Upper lobe of left lung (tissue), 6 donors: Measurements from ENCODE around the gene SIL1. TPM values are rescaled to one million over a fixed set of nuclear protein-coding genes. Genes with fewer than 3 reads are reported as not detected.

Experiments used
- ATAC-seq, 2 donors: fragments of 200-7000 bp; cut with Tn5 transposase; one replicate each; pipeline ENCODE4 v1.9.1; 2022; ENCODE audit warnings: mild to moderate bottlenecking in 2 of 2, moderate library complexity in 2 of 2; ENCODE audit not compliant: low FRiP score in 2 of 2
- DNase-seq, 2 donors: peaks; one replicate each; pipeline ENCODE4 v3.0.0-alpha.2; 2019 to 2020
- H3K27ac ChIP-seq, 4 donors: fragments of 200-600 bp; sonication (generic); one replicate each; pipeline ENCODE4 v1.5.1; 2016 to 2019
- H3K27me3 ChIP-seq, 4 donors: fragments of 200-600 bp; sonication (generic); one replicate each; pipeline ENCODE4 v1.5.1; 2017 to 2019
- H3K36me3 ChIP-seq, 4 donors: fragments of 200-600 bp; sonication (generic); one replicate each; pipeline ENCODE4 v1.5.1; 2016 to 2019
- H3K4me1 ChIP-seq, 4 donors: fragments of 200-600 bp; sonication (generic); one replicate each; pipeline ENCODE4 v1.5.1; 2018 to 2019
- H3K4me3 ChIP-seq, 4 donors: fragments of 200-600 bp; sonication (generic); one replicate each; pipeline ENCODE4 v1.5.1; 2017 to 2019; ENCODE audit warnings: mild to moderate bottlenecking in 2 of 4, moderate library complexity in 1 of 4
- H3K9me3 ChIP-seq, 4 donors: fragments of 200-600 bp; sonication (generic); one replicate each; pipeline ENCODE4 v1.5.1; 2018 to 2019
- CTCF ChIP-seq, 6 experiments: fragments of 450-650 bp in 4 of 6; fragments of 200-600 bp in 2 of 6; sonication (generic) in 2 of 6; IDR thresholded peaks; one replicate each; pipeline ENCODE4 v1.5.1; 2016 to 2019; ENCODE audit warnings: antibody characterized with exemption in 6 of 6
- EP300 ChIP-seq, 4 donors: sonication (generic); formaldehyde crosslinking; IDR thresholded peaks; one replicate each; pipeline ENCODE4 v1.5.1; 2017; ENCODE audit warnings: antibody characterized with exemption in 4 of 4, control low read depth in 2 of 4
- POLR2A ChIP-seq, 4 donors: fragments of 450-650 bp; IDR thresholded peaks; one replicate each; pipeline ENCODE4 v1.5.1; 2016 to 2017; ENCODE audit warnings: antibody characterized with exemption in 4 of 4, mild to moderate bottlenecking in 2 of 4
- POLR2AphosphoS5 ChIP-seq, 2 donors: sonication (generic); formaldehyde crosslinking; IDR thresholded peaks; one replicate each; pipeline ENCODE4 v1.5.1; 2017; ENCODE audit warnings: antibody characterized with exemption in 2 of 2
- WGBS, 2 donors: methylation state at CpG; one replicate each; pipeline ENCODE4 v1.1.5; 2017 to 2018; 5-methylcytosine and 5-hydroxymethylcytosine counted together
- total RNA-seq, 6 donors: library from RNA; depleted of rRNA in 4 of 6; stranded (reverse); fragments of >200 nt in 4 of 6; gene quantifications; one replicate each; pipeline versions ENCODE4 v1.1.0 to v1.2.1, GENCODE V29; 2016 to 2021
- donor health status: DM: no; HTN: no; CAD: no; lungs with moderate emphysema.
- donor health status: DM: no; HTN: yes; CAD: no; lungs with severe emphysema.

The SIL1 gene
- total RNA-seq, 6 donors from 2014 or later = 30.2 to 83.8 (median 51.2) TPM

DNA sequence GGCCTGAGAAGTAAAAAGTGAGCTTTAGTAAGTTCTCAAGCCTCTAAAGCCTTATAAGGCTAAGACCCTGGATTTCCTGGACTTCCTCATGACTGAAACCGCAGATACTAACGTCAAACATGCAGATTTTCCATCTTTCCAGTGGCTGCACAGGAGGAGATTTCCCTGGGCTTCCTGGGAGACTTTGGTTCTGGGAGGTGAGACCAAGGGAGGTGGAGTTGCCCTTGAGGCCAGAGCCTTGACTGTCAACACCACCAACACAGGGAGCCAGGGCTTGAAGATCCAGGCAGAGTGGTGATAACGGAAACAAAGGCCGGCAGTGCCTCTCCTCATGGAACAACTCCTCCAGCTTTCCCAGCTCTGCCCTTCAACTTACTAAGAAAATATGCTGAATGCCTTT lies 178.3 kb downstream of the SIL1 start:
- no peak for ATAC-seq

GRCh38 chr5:139019211-139019610 lies 179.0 kb downstream of the SIL1 start:
- H3K27ac ChIP-seq = no peak overlapping the region
- TF ChIP-seq POLR2A (IDR thresholded peaks at IDR 0.05) (no peak), POLR2AphosphoS5 (IDR thresholded peaks at IDR 0.05) (no peak), EP300 (IDR thresholded peaks at IDR 0.05) (no peak), CTCF (IDR thresholded peaks at IDR 0.05) (no peak)
- WGBS, 2 donors = 94 to 96% methylated on average over 3 of the region's 3 CpGs
- H3K4me1 ChIP-seq = no peaks in the 10 kb centered on the region
- peaks cover 0 to 24% (median 6%) of the 10 kb centered on the region in 4 donors for H3K36me3 ChIP-seq
- no peak for ATAC-seq
- no peak overlapping the region for H3K4me3 ChIP-seq
- no peaks in the 10 kb centered on the region for H3K27me3 ChIP-seq
- H3K9me3 ChIP-seq = no peaks in the 10 kb centered on the region
- DNase-seq = no peak

More for the DNA sequence above, 178.3 kb downstream of the SIL1 start:
- TF ChIP-seq POLR2A (IDR thresholded peaks at IDR 0.05) (no peak), POLR2AphosphoS5 (IDR thresholded peaks at IDR 0.05) (no peak), CTCF (IDR thresholded peaks at IDR 0.05) (no peak)
- no peak overlapping the region for H3K4me3 ChIP-seq
- WGBS, 2 donors = 80% methylated on average over 4 of the region's 4 CpGs
- no peak overlapping the region for H3K27ac ChIP-seq
- H3K9me3 ChIP-seq = no peaks in the 10 kb centered on the region
- peaks cover 0 to 24% (median 6%) of the 10 kb centered on the region in 4 donors for H3K36me3 ChIP-seq
- no peaks in the 10 kb centered on the region for H3K27me3 ChIP-seq
- H3K4me1 ChIP-seq = no peaks in the 10 kb centered on the region
- no peak for DNase-seq

- no peak for DNase-seq
- no peaks in the 10 kb centered on the region for H3K9me3 ChIP-seq
- TF ChIP-seq POLR2A (IDR thresholded peaks at IDR 0.05) (no peak), CTCF (IDR thresholded peaks at IDR 0.05) (no peak), POLR2AphosphoS5 (IDR thresholded peaks at IDR 0.05) (no peak), EP300 (IDR thresholded peaks at IDR 0.05) (no peak)
- H3K27me3 ChIP-seq = no peaks in the 10 kb centered on the region
- no peak overlapping the region for H3K27ac ChIP-seq
- H3K4me3 ChIP-seq = no peak overlapping the region
- H3K4me1 ChIP-seq = no peaks in the 10 kb centered on the region
- WGBS, 2 donors = 87 to 94% methylated on average over 5 of the region's 5 CpGs
- H3K36me3 ChIP-seq = peaks cover 0 to 24% (median 6%) of the 10 kb centered on the region in 4 donors
- ATAC-seq = no peak
Measured at GRCh38 chr5:139017624-139018023, 180.5 kb downstream of the SIL1 start.

- H3K27me3 ChIP-seq = no peaks in the 10 kb centered on the region
Measured at GRCh38 chr5:139016186-139016585, 182.0 kb downstream of the SIL1 start.

More at GRCh38 chr5:139016186-139016585, 182.0 kb downstream of the SIL1 start:
- no peak overlapping the region for H3K4me3 ChIP-seq
- ATAC-seq (no peak), DNase-seq (no peak)
- H3K36me3 ChIP-seq = peaks cover 0 to 24% (median 6%) of the 10 kb centered on the region in 4 donors
- no peaks in the 10 kb centered on the region for H3K9me3 ChIP-seq
- WGBS, 2 donors = 97% methylated on average over 3 of the region's 3 CpGs
- TF ChIP-seq EP300 (IDR thresholded peaks at IDR 0.05) = no peak
- no peak for TF ChIP-seq POLR2AphosphoS5 (IDR thresholded peaks at IDR 0.05)
- TF ChIP-seq CTCF (IDR thresholded peaks at IDR 0.05) = no peak
- TF ChIP-seq POLR2A (IDR thresholded peaks at IDR 0.05) = no peak
- H3K27ac ChIP-seq = no peak overlapping the region
- no peaks in the 10 kb centered on the region for H3K4me1 ChIP-seq
